GM19452 (cell line): ENCODE measurements around the gene CAPZB.

ENCODE experiments used
- ATAC-seq: cut with Tn5 transposase; IDR thresholded peaks from one replicate; pipeline ENCODE4 v1.9.1; 2021; ENCODE audit not compliant: unreplicated experiment

CAPZB gene

DNA sequence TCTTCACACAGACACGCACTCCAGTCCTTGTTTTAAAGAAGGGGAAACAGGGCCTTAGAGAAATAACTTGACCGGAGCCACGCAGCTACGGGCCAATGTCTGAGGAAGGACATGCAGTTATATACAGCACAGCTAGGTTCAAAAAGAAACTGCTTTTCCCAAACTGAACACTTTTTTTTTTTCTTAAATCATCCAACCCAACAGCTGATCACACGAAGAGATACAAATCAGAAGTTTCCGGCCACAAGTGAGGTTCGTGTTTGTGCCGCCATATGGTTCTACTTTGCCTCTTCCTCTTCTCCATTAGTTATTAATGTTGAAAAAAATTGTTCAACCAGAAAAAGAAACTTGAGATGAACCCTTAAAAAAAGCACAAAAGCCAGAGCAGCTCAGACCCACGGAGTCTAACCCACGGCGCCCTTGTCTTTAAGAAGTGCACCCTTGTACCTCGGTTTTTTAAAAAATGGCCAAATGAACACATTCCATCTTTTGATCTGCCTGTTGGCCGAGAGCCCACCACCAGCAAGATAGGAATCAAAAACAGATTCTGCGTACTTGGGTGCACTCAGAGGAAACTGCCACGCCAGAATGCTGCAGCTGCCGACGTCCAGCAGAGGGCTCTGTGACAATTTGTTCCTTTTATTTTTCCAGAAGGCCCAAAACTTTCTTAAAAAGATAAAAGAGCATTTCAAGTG lies 94.3 kb downstream of the CAPZB start:
- ATAC-seq: peak; percentile 73

DNA sequence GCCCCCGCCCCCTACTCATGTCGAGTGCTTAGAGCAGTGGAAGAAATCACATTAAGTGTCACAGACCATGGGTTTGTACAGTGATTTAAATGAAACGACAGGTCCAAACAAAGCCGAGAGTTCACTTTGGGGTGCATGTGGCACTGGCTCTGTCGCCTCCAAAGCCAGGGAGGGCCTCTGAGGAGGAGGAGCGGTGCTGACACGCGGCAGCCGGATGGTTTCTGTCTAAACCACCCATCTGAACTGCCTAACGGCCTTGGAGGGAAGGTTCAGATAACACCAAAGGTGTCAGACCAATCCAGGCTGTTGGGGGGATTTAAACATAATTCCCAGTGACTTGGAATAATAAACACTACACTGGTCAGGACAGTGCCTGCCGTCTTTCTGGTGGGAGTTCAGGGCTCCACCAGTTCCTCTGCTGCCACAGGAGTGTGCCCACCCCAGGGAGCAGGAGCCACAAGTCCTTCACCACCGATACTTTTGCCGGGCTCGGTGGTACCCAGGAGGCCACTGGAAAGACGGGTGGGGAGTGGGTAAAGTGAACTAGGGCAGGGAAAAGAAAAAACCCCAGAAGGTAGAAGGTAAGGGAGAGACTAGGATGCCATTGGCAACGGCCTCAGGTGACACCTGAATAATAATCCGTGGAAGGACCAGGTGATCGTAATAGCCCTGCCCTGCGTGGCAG lies 95.0 kb downstream of the CAPZB start:
- no peak for ATAC-seq

DNA sequence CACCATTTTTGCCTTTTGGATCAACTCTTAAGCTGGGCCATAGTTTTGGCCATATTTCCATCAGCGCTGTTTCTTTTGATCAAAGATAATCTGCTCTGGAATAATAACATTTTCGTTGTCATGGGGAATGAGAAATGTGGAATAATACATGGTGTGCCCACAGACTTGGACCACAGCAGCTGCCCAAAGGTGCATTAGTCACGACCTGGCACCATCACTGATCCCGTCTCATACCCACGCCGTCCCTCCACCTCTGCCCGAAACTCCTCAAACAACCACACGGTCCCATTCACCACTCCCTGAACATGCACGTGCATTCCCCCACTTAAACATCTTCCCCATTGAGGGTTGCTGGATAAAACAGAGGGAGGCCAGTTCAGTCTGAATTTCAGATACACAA lies 96.4 kb downstream of the CAPZB start:
- no peak for ATAC-seq

DNA sequence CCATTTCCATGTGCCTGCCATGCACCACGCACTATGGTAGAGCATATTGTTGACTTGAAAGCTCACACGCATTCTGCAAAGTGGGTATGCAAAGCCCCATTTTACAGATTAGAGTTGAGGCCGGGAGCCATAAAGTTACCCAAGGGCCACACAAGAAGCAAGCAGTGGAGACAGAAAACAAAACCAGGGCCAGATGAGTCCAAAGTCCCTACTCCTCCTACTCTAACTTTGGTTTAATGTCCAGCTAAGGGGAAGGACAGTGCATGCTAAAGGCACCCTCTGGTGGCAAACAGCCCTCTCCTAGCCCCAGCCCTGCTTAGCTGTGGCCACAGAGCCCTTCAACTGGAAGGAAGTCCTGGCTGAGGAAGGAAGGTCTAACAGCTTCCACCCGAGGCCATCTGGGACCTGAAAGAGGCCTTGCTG lies 98.3 kb downstream of the CAPZB start:
- ATAC-seq: no peak

DNA sequence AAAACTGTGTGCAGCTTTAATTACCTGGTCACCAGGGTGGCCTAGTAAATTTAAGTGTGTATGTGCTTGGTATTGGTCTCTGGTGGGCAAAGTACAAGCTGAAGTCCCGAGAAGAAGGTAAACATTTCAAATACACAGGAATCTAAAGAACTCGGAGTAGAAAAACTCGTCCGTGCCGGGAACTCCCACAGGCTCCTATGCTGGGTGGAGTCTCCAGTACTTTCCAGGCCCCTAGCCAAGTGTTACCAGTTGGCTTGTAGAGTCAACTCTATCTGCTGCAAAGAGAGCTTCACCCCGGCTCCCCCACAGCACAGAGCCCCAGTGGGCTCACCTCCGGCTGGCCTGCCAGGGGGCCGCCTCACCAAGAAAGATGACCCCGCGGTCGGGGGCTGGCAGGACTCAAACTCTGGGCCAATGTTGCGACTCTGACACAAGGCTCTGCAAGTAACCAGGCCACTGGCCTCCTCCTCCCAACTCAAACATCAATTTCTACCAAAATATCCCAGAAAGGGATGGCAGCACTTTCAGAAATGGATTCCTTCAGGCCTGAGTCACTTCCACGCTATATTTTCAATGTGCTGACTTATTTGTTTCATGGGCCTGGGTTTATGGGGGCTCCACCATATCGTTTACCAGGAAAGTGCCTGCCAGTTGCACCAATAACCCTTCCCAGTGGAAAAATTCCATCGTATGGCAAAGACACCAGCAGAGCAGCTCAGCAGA lies 99.3 kb downstream of the CAPZB start:
- ATAC-seq: no peak

DNA sequence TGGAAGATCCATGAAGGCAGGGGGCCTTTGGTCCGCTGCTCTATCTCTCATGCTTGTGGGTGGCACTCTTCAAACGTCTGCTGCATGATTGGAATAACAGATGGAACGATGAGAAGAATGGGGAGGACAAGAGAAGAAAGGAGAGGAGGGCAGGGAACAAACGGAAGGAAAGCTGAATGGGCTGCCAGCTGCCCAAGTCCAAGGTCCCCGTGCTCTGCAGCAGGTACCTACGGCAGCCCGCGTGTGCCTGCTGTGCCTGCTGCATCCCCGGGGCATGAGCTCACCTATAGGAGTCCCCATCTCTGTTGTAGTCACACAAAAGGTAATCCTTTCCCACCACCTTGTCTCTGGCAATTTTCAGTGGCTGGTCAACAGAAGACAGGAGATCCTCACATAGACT lies 100.1 kb downstream of the CAPZB start:
- ATAC-seq: no peak

DNA sequence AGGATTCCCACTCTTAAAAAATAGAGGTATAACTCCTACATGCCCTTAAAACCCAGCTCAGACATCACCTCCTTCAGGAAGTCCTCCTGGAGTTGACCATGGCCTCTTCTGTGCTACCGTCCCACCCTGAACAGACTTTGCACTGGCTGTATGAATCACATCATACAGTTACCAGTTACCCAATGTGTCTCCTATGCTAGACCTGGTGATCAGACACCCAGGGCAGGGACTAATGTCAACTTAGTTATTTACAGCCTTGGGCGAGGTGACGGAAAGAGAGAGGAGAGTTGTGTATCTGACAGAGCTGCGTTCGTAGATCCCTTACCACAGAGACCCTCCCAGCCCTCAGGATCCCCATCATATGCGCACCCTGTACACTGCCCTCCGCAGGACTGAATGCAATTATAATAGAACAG lies 100.6 kb downstream of the CAPZB start:
- no peak for ATAC-seq

DNA sequence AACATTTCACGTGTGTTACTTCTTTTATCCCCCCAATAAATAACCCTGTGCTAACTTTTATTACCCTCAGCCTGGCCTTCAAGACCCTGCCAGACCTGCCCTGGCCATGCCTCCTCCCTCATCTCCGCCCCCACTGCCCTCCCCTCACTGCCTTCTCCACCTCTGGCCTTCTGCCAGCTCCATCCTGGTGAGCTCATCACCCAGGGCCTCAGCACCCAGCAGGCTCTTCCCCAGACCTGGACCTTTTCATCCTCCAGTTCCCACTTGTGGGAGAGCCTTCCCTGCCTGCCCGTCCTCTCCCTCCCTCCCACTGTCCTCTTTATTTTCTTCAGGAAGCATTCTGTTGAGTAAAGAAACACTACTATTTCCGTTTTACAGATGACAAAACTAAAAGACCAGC lies 101.2 kb downstream of the CAPZB start:
- ATAC-seq: no peak

DNA sequence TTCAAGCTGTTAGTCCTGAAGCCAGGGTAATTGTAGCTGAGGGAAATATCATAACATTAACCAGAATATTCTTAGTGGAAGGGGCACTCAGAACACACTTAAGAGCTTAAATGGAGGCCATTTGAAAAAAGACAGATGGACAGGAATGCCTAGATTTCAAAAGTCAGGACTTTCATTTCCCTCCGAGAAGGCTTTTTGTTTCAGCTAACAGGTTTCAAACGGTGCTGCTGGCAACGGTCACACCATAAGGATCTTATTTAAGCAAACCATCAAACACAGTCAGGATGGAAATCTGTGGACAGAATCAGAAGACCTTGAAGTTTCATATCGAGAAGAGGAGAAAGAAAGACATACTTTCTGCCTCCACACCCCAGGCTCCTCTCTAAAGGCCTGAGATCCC lies 103.1 kb downstream of the CAPZB start:
- no peak for ATAC-seq

DNA sequence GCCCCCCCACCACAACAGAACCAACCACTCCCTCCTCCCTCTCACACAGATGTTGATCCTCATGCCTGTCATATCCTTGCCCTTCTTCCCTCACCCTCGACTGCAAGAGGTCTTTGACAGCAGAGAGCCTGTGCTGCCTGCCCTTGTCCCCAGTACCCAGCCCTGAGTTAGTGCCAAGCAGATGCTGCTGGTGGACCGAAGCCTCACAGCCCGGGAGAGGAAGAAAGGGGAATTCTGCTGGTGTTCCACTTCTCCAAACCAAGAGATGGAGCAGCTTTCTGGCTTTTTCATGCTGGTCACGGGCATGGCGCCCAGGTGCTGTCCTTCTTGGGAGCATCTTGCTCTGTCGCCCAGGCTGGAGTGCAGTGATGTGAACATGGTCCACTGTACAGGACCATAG lies 104.1 kb downstream of the CAPZB start:
- no peak for ATAC-seq

DNA sequence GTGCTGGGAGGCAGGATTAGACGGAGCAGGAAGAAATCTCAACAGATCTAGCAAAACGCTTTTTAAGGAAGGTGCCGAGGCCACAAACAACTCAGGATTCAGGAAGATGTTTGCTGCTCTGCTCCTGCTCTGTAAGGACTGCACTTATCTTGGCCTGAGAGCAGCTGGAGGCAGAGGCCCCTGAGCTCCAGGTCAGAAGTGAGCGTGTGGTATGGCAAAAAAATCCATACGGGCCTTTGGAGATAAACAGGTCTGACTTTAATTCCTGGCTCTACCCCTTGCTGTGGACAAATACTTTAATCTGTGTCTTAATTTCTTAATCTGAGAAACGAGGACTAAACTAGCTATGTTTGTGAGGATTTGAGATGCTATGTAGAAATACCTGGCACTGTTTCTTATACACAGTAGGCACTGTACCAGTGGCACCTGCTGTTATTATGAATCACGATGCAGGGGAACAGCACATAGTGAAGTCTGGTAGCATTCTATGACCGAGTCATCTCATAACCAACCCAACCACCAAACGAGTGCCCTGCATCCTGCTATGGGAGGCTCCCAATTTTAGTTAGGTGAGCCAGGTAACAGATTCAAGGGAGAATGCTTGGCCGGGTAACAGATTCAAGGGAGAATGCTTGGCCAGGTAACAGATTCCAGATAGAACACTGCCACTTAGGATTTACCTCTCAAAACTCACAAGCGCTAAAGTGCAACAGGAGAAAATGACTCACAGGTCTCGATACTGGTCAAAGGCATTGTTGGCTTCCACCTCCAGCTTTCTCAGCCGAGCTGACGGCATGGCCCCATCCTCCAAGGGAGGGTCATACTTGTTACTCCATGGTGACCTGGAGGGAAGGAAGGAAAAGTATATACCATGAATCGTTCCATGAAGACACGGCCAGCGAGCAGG lies 107.3 kb downstream of the CAPZB start:
- no peak for ATAC-seq

DNA sequence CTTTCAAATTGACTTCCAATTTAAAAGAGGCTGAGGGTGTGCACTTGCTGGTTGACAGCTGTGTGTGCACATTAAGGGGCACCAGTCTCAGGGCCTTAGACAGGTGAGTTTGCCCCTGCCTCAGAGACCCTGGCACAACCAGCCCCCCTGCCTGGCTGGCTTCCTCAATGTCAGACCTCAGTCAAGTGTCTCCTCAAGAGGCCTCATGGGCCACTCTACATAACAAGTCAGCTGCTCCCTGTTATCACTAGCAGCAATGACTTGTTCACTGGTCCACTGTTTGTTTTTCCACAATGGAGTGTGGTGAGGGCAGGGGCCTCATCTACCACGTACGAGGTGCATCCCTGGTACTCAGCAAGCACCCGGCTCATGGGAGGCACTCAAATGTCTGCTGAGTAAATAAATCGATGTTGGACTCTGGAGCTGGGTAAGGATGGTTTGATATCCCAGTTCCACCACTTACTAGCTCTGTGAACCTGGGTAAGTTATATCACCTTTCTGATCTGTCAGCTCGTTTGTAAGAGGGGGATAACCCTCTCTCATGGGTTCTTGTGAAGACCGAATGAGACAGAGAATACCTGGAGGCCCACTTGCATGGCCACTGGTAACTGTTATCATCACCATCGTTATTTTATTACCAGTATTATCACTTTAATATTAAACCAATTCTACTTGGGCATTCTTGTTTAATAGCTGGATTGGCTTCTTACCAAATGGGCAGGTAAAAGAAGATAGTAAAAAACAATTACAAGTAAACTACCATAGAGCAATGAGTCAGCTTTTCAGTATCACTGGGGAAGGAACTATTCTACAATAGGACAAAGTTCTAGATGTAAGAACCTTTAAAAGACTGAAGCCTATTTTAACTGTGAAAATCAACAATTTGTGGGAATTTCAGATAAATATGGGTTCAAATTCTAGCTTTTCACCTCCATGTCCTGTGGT lies 108.6 kb downstream of the CAPZB start:
- no peak for ATAC-seq

DNA sequence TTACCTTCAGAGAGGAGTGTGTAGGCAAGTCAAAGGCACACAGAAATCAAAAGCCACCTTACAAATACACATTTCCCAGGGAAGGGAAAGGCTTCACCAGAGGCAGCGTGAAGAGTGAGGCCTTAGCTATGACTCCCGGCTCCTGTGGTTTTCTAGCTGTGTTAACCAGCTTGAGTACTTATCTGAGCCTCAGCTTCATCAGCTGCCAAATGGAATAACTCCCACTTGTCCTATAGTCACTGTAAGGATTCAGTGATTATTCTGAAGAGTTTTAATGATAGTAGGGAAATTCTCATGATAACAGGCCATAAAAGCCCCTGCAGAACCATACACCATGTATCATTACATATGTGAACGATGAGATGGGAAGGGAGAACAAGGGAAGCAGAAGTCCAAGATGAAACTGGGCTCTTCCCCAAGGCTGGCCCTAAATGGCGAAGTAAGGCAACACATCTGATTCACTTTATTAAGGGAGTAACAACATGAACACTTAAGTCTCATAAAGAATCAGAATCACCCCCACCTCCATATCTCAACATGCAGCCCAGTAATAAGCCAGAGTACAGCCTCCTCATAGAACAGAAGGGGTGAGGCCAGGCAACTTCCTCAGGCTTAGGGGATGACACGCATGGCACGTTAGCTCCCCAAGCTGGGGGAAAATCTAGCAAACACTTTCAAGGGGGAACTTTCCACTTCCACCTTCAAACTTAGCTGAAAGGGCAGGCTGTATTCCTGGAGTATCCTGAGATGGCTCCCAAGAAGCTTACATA lies 109.5 kb downstream of the CAPZB start:
- no peak for ATAC-seq

DNA sequence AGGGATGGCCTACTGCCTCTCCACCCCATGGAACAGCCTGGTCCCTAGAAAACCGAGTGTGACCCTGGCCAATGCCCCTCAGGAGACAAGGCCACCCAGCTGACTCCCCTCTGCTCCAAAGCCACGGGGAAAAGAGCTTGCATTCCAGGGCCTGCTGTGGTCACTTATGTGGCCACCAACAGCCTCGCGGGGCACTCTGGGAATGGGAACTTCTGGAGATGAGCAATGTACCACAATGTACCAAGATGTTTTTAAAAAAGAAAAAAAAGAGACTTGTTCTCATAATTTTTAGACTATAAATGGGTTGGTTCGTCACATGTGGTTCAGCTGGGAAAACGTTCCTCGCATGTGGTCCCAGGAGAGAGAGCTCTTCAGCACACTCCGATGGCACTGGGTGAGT lies 110.4 kb downstream of the CAPZB start:
- ATAC-seq: no peak

DNA sequence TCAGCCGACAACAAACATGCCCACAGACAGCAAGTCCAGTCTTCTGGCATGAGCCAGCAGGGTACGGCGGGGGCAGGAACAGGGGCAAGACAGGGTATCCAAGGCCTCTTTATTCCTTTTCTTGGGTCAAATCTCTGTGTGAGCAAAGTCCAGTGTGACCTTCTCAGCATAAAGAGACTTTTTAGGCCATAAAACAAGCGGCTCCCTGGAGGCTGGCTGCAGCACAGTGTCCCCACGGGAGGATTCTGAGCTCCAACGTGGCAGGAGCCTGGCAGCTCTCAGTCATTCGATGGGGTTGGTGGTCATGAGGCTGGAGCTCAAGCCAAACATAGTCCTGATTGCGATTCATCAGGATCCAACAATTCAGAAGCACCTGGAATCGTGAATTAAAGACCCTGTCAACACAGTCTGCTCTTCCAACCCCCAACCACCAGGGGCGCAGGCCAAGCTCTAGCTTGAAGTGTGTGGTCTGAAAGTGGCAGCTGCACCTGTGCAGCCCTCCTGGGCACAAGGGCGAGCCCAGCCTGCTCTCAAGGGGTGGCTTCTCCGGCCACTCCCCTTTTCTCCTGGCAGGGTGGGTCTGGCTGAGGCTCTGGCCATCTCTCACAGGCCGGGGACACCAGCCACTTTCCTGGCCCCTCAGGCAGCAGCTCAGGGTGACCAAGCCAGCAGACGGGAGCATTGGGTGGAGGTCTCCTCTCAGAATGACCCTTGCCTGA lies 111.1 kb downstream of the CAPZB start:
- ATAC-seq: no peak

DNA sequence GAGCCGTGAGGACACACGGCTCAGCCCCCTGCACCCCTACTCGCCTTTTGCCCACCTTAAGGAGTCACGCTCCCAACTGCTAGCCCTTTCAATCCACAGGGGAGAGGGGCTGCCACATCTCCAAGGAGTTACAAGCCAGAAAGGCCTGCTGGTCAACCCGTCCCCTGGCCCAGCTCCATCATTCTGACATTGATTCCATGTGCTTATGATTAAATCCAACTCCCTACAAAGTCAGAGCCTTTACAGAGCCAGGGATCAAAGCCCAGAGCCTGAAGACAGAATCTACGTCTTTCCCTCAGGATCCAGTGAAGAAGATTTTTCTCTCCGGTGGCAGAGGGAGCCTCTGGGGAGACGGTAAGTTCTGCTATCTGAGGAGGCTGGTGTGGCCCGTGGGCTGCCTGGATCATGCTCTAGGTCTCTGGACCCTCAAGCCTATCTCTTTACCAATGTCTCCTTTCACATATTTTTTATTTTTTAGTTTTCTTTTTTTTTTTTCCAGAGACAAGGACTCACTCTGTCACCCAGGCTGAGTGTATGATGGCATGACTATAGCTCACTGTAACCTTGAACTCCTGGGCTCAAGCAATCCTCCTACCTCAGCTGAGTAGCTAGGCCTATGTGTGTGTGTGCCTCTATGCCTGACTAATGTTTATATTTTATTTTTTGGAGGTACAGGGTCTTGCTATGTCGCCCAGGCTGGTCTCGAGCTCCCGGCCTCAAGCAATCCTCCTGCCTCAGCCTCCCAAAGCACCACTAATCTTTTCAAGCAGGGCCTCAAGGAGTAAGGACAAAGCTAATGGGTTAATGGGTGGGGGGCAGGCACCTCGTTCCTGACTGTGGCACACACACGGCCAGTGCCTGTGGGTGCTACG lies 111.9 kb downstream of the CAPZB start:
- ATAC-seq: no peak

DNA sequence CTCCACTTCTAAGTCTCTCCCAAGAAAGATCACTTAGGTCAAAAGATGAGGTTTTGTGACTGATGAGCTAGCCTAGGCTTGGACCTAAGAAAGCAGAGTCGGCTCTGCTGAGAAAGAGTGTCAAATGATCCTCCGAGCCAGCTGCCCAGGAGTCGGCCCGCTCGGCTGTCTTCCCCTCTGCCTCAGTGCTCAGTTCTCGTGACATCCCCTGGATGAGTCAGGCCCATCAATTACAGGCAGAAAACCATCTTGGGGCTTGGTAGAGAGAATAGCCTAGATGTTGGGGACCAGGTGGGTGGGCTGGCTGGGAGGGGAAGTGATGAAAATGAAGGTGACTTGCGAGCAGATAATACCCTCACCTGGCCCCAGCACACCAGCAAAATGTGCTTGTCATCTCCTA lies 112.7 kb downstream of the CAPZB start:
- no peak for ATAC-seq

DNA sequence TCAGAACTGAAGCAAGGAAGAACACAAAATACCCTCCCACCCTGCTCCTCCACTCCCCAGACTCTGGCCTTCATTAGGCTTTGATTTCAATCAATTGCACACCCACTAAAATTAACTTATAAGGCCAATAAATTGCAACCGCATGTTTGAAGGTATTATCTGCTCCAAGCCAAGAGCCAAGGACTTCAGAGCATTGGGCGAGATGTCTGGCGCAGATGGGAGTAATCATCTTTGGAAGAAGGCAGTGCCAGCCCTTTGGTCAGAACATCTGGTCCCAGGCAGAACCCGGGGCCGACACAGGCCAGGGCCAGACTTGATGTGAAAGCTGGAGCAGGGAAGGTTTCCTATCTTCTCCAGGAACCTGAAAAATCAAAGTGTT lies 113.2 kb downstream of the CAPZB start:
- ATAC-seq: no peak
